ENCODE results near the gene PSMC3IP.

Gene PSMC3IP

DNA sequence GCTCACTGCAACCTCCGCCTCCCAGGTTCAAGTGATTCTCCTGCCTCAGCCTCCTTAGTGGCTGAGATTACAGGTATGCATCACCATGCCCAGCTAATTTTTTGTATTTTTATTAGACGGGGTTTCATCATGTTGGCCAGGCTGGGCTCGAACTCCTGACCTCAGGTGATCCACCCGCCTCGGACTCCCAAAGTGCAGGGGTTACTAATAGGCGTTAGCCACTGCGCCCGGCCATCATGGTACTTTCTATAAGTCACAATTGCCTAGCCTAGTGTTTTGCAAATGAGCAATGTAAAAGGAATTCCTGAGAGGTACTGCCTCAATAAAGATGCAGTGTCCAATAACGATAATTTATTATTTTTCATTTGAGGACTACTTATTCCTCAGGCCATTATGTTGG is 13.9 kb upstream of the PSMC3IP start:
- Histone ChIP-seq H2BK12ac (ENCODE audit: low read length) (no peak overlapping the region), H4K91ac (ENCODE audit: low read depth, low read length, poor library complexity) (no peak overlapping the region), H3K14ac (ENCODE audit: low read length) (no peak overlapping the region), H3K27ac (replicated peaks; ENCODE audit: low read length) (no peak overlapping the region), H3K4me1 (ENCODE audit: control insufficient read depth in 2 of 2, insufficient read depth in 1 of 2, low read depth in 1 of 2, low read length in 2 of 2) (no peaks in the 10 kb centered on the region), H3K9ac (ENCODE audit: low read depth, low read length, poor library complexity) (no peak overlapping the region), H3K4me2 (ENCODE audit: insufficient read depth, low read length, poor library complexity, severe bottlenecking) (no peak overlapping the region), H3K27me3 (ENCODE audit: control insufficient read depth in 3 of 3, insufficient read depth in 3 of 3, low read depth in 1 of 3, low read length in 3 of 3) (no peaks in the 10 kb centered on the region), H3K4me3 (ENCODE audit: low read length in 2 of 2) (no peak overlapping the region), H2AFZ (ENCODE audit: low read length) (no peak overlapping the region), H2BK120ac (ENCODE audit: low read depth, low read length) (no peak overlapping the region), H4K8ac (ENCODE audit: low read depth, low read length) (no peak overlapping the region), H3K79me1 (ENCODE audit: low read depth, low read length) (no peaks in the 10 kb centered on the region), H3K9me3 (replicated peaks in 1 of 2; ENCODE audit: control insufficient read depth in 2 of 2, insufficient read depth in 1 of 2, low read depth in 1 of 2, low read length in 2 of 2) (no peaks in the 10 kb centered on the region), H3K23ac (ENCODE audit: low read depth, low read length, poor library complexity) (no peak overlapping the region), H2BK5ac (ENCODE audit: low read length) (no peak overlapping the region), H3K18ac (ENCODE audit: low read length) (no peak overlapping the region), H3K4ac (ENCODE audit: low read length) (no peak overlapping the region), H3K36me3 (replicated peaks in 1 of 2; ENCODE audit: control insufficient read depth in 2 of 2, insufficient read depth in 2 of 2, low read length in 2 of 2) (peaks cover 8 to 58% of the 10 kb centered on the region in 2 donors), H2AK5ac (ENCODE audit: low read depth, low read length) (no peak overlapping the region), H2BK15ac (ENCODE audit: low read length) (no peak overlapping the region)
- no peak for DNase-seq (ENCODE audit: low spot score)
- WGBS, 2 donors (ENCODE audit: extremely low coverage in 2 of 2, insufficient read length in 2 of 2, insufficient replicate concordance in 1 of 2) = no CpG with 5 or more reads among the region's 9 CpGs

DNA sequence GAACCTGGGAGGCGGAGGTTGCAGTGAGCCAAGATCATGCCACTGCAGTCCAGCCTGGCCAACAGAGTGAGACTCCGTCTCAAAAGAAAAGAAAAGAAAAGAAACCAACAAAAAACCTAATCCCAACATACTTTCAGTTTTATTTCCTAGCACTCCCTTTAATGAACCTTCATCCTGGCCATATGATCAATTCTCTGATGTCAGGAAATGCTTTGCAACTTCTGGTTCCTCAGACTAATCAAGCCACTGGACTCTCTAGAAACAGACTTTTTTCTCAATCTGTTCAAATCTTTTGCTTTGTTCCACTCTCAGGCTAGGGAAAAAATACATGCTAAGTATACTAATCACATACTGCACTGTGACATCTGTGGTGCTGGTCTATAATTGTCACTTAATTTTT is 13.4 kb upstream of the PSMC3IP start:
- H2BK120ac ChIP-seq (ENCODE audit: low read depth, low read length) = no peak overlapping the region
- no peak overlapping the region for H3K4me2 ChIP-seq (ENCODE audit: insufficient read depth, low read length, poor library complexity, severe bottlenecking)
- H3K4me1 ChIP-seq (ENCODE audit: control insufficient read depth in 2 of 2, insufficient read depth in 1 of 2, low read depth in 1 of 2, low read length in 2 of 2) = no peaks in the 10 kb centered on the region
- H2BK5ac ChIP-seq (ENCODE audit: low read length) = no peak overlapping the region
- H3K36me3 ChIP-seq (replicated peaks in 1 of 2; ENCODE audit: control insufficient read depth in 2 of 2, insufficient read depth in 2 of 2, low read length in 2 of 2) = peaks cover 11 to 62% of the 10 kb centered on the region in 2 donors
- H2BK12ac ChIP-seq (ENCODE audit: low read length) = no peak overlapping the region
- H2BK15ac ChIP-seq (ENCODE audit: low read length) = no peak overlapping the region
- no peak overlapping the region for H3K18ac ChIP-seq (ENCODE audit: low read length)
- no CpG with 5 or more reads among the region's 2 CpGs for WGBS, 2 donors (ENCODE audit: extremely low coverage in 2 of 2, insufficient read length in 2 of 2, insufficient replicate concordance in 1 of 2)
- H3K79me1 ChIP-seq (ENCODE audit: low read depth, low read length) = no peaks in the 10 kb centered on the region
- H3K23ac ChIP-seq (ENCODE audit: low read depth, low read length, poor library complexity) = no peak overlapping the region
- H3K4ac ChIP-seq (ENCODE audit: low read length) = no peak overlapping the region
- no peak for DNase-seq (ENCODE audit: low spot score)
- no peak overlapping the region for H3K4me3 ChIP-seq (ENCODE audit: low read length in 2 of 2)
- H3K27ac ChIP-seq (replicated peaks; ENCODE audit: low read length) = no peak overlapping the region
- no peak overlapping the region for H4K91ac ChIP-seq (ENCODE audit: low read depth, low read length, poor library complexity)
- H3K27me3 ChIP-seq (ENCODE audit: control insufficient read depth in 3 of 3, insufficient read depth in 3 of 3, low read depth in 1 of 3, low read length in 3 of 3) = no peaks in the 10 kb centered on the region
- H3K14ac ChIP-seq (ENCODE audit: low read length) = no peak overlapping the region
- H4K8ac ChIP-seq (ENCODE audit: low read depth, low read length) = no peak overlapping the region
- no peak overlapping the region for H3K9ac ChIP-seq (ENCODE audit: low read depth, low read length, poor library complexity)
- H2AK5ac ChIP-seq (ENCODE audit: low read depth, low read length) = no peak overlapping the region
- H2AFZ ChIP-seq (ENCODE audit: low read length) = no peak overlapping the region
- H3K9me3 ChIP-seq (replicated peaks in 1 of 2; ENCODE audit: control insufficient read depth in 2 of 2, insufficient read depth in 1 of 2, low read depth in 1 of 2, low read length in 2 of 2) = no peaks in the 10 kb centered on the region

DNA sequence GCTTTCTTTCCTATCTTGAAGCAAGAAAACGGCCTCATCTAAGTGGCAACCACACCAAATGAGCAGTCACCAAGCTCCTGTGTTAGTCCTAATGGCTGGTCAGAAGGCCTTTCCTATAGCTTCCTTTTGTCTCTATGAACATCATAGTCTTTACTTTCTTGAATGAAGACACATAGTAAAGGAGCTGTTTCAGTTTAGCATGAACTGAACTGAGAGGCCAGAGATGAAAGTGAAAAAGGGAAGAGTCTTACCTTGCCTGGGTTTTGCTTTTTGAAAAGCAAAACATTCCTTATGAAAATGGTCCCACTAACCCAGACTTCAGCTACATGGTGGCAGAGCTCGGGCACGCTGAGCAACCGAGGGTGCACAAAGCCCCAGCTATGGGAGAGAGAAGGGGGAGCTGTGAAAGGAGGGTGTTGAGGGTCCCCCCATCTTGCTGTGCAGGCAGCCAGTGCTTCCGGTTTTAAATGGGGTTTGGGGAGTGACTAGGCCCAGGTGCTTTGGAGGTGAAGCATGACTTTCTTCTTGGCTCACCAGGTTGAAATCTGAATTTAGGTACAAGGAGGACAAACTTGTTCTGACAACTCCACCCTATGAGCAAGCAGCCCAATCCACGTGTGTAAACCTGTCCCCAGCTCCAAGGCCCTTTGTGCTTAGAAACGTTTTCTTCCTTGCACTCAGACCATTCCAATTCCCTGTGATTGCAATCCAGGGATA is 9.1 kb upstream of the PSMC3IP start:
- Histone ChIP-seq H2BK120ac (ENCODE audit: low read depth, low read length) (no peak overlapping the region), H3K36me3 (replicated peaks in 1 of 2; ENCODE audit: control insufficient read depth in 2 of 2, insufficient read depth in 2 of 2, low read length in 2 of 2) (peaks cover 34 to 97% of the 10 kb centered on the region in 2 donors), H4K91ac (ENCODE audit: low read depth, low read length, poor library complexity) (no peak overlapping the region), H2AFZ (ENCODE audit: low read length) (no peak overlapping the region), H3K4me3 (ENCODE audit: low read length in 2 of 2) (no peak overlapping the region), H2AK5ac (ENCODE audit: low read depth, low read length) (no peak overlapping the region), H3K23ac (ENCODE audit: low read depth, low read length, poor library complexity) (no peak overlapping the region), H2BK15ac (ENCODE audit: low read length) (no peak overlapping the region), H3K4me1 (ENCODE audit: control insufficient read depth in 2 of 2, insufficient read depth in 1 of 2, low read depth in 1 of 2, low read length in 2 of 2) (no peaks in the 10 kb centered on the region), H3K4ac (ENCODE audit: low read length) (no peak overlapping the region), H2BK12ac (ENCODE audit: low read length) (no peak overlapping the region), H3K27me3 (ENCODE audit: control insufficient read depth in 3 of 3, insufficient read depth in 3 of 3, low read depth in 1 of 3, low read length in 3 of 3) (no peaks in the 10 kb centered on the region), H3K4me2 (ENCODE audit: insufficient read depth, low read length, poor library complexity, severe bottlenecking) (no peak overlapping the region), H3K14ac (ENCODE audit: low read length) (no peak overlapping the region), H3K27ac (replicated peaks; ENCODE audit: low read length) (no peak overlapping the region), H3K79me1 (ENCODE audit: low read depth, low read length) (no peaks in the 10 kb centered on the region), H2BK5ac (ENCODE audit: low read length) (no peak overlapping the region), H3K9ac (ENCODE audit: low read depth, low read length, poor library complexity) (no peak overlapping the region), H3K9me3 (replicated peaks in 1 of 2; ENCODE audit: control insufficient read depth in 2 of 2, insufficient read depth in 1 of 2, low read depth in 1 of 2, low read length in 2 of 2) (peaks cover 0 to 1% of the 10 kb centered on the region in 2 donors), H3K18ac (ENCODE audit: low read length) (no peak overlapping the region), H4K8ac (ENCODE audit: low read depth, low read length) (no peak overlapping the region)
- WGBS, 2 donors (ENCODE audit: extremely low coverage in 2 of 2, insufficient read length in 2 of 2, insufficient replicate concordance in 1 of 2) = no CpG with 5 or more reads among the region's 7 CpGs
- DNase-seq (ENCODE audit: low spot score) = no peak

DNA sequence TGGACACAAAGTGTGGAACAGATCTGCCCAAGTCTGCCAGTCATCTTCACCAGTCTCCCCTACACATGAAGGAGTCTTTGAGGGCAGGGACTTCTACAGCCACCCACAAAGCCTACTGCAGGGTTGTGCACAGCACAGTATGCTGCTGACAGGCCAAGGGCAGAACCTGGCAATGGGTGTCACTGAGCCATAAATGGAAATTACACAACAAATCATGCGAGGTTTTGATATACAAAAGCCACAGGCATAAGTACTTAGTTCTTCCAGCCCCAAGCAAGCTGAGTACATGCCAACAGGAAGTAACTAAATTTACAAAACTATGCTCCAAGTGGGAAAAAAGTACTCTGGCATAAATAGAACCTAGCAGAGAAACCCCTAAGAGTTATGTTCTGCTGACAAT is 7.8 kb upstream of the PSMC3IP start:
- Histone ChIP-seq H3K9me3 (replicated peaks in 1 of 2; ENCODE audit: control insufficient read depth in 2 of 2, insufficient read depth in 1 of 2, low read depth in 1 of 2, low read length in 2 of 2) (peaks cover 0 to 1% of the 10 kb centered on the region in 2 donors), H3K27me3 (ENCODE audit: control insufficient read depth in 3 of 3, insufficient read depth in 3 of 3, low read depth in 1 of 3, low read length in 3 of 3) (no peaks in the 10 kb centered on the region), H3K14ac (ENCODE audit: low read length) (no peak overlapping the region), H3K9ac (ENCODE audit: low read depth, low read length, poor library complexity) (no peak overlapping the region), H2BK5ac (ENCODE audit: low read length) (no peak overlapping the region), H3K4ac (ENCODE audit: low read length) (no peak overlapping the region), H3K18ac (ENCODE audit: low read length) (no peak overlapping the region), H2BK120ac (ENCODE audit: low read depth, low read length) (no peak overlapping the region), H2AK5ac (ENCODE audit: low read depth, low read length) (no peak overlapping the region), H3K23ac (ENCODE audit: low read depth, low read length, poor library complexity) (no peak overlapping the region), H4K8ac (ENCODE audit: low read depth, low read length) (no peak overlapping the region), H2BK15ac (ENCODE audit: low read length) (no peak overlapping the region), H3K36me3 (replicated peaks in 1 of 2; ENCODE audit: control insufficient read depth in 2 of 2, insufficient read depth in 2 of 2, low read length in 2 of 2) (peaks cover 38 to 95% of the 10 kb centered on the region in 2 donors), H4K91ac (ENCODE audit: low read depth, low read length, poor library complexity) (no peak overlapping the region), H3K4me3 (ENCODE audit: low read length in 2 of 2) (peak overlapping the region in 1 of 2 donors; percentile 68), H3K4me1 (ENCODE audit: control insufficient read depth in 2 of 2, insufficient read depth in 1 of 2, low read depth in 1 of 2, low read length in 2 of 2) (no peaks in the 10 kb centered on the region), H3K27ac (replicated peaks; ENCODE audit: low read length) (no peak overlapping the region), H3K4me2 (ENCODE audit: insufficient read depth, low read length, poor library complexity, severe bottlenecking) (no peak overlapping the region), H3K79me1 (ENCODE audit: low read depth, low read length) (no peaks in the 10 kb centered on the region), H2AFZ (ENCODE audit: low read length) (no peak overlapping the region), H2BK12ac (ENCODE audit: low read length) (no peak overlapping the region)
- WGBS, 2 donors (ENCODE audit: extremely low coverage in 2 of 2, insufficient read length in 2 of 2, insufficient replicate concordance in 1 of 2) = no CpG with 5 or more reads among the region's 1 CpG
- DNase-seq (ENCODE audit: low spot score) = no peak
